Nephron progenitor cell (in vitro differentiated cells): ENCODE results near the gene RHOBTB1.
"Not testable (repeated sequence)": the region's sequence is repeated elsewhere in the genome, so short reads cannot be mapped to it uniquely, and the experiment has no call there.

Experiments
- DNase-seq: peaks from one replicate; pipeline ENCODE4 v3.0.0; 2021
- H3K27ac Mint-ChIP-seq: 2 replicates; pipeline ENCODE4 v1.8.0; 2021; ENCODE audit warnings: mild to moderate bottlenecking, moderate library complexity, mixed read lengths
- H3K27me3 Mint-ChIP-seq: 2 replicates; pipeline ENCODE4 v1.8.0; 2021; ENCODE audit warnings: mild to moderate bottlenecking, low read depth, mixed read lengths; ENCODE audit not compliant: poor library complexity
- H3K36me3 Mint-ChIP-seq: 2 replicates; pipeline ENCODE4 v1.8.0; 2021; ENCODE audit warnings: low read depth, mixed read lengths
- H3K4me1 Mint-ChIP-seq: 2 replicates; pipeline ENCODE4 v1.8.0; 2021; ENCODE audit warnings: mixed read lengths
- H3K4me3 Mint-ChIP-seq: 2 replicates; pipeline ENCODE4 v1.8.0; 2021; ENCODE audit warnings: mild to moderate bottlenecking, moderate library complexity, mixed read lengths
- H3K9me3 Mint-ChIP-seq: 2 replicates; pipeline ENCODE4 v1.8.0; 2021; ENCODE audit warnings: mild to moderate bottlenecking, moderate library complexity, mixed read lengths
- TF ChIP-seq, protein P1 (sequence below): fragments of 200-600 bp; sonication (generic); IDR thresholded peaks from 2 replicates; pipeline ENCODE4 v1.5.0; 2021; ENCODE audit warnings: antibody characterized with exemption

RHOBTB1 gene

GRCh38 chr10:60849217-60849616, 94.8 kb downstream of the RHOBTB1 start:
- Mint-ChIP-seq H3K36me3 (no peaks in the 10 kb centered on the region), H3K4me3 (no peak overlapping the region), H3K4me1 (peaks cover 12% of the 10 kb centered on the region), H3K27me3 (no peaks in the 10 kb centered on the region), H3K27ac (no peak overlapping the region), H3K9me3 (peaks cover 4% of the 10 kb centered on the region)
- DNase-seq = no peak
- TF ChIP-seq, protein P1, sequence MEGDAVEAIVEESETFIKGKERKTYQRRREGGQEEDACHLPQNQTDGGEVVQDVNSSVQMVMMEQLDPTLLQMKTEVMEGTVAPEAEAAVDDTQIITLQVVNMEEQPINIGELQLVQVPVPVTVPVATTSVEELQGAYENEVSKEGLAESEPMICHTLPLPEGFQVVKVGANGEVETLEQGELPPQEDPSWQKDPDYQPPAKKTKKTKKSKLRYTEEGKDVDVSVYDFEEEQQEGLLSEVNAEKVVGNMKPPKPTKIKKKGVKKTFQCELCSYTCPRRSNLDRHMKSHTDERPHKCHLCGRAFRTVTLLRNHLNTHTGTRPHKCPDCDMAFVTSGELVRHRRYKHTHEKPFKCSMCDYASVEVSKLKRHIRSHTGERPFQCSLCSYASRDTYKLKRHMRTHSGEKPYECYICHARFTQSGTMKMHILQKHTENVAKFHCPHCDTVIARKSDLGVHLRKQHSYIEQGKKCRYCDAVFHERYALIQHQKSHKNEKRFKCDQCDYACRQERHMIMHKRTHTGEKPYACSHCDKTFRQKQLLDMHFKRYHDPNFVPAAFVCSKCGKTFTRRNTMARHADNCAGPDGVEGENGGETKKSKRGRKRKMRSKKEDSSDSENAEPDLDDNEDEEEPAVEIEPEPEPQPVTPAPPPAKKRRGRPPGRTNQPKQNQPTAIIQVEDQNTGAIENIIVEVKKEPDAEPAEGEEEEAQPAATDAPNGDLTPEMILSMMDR = no peak

DNA sequence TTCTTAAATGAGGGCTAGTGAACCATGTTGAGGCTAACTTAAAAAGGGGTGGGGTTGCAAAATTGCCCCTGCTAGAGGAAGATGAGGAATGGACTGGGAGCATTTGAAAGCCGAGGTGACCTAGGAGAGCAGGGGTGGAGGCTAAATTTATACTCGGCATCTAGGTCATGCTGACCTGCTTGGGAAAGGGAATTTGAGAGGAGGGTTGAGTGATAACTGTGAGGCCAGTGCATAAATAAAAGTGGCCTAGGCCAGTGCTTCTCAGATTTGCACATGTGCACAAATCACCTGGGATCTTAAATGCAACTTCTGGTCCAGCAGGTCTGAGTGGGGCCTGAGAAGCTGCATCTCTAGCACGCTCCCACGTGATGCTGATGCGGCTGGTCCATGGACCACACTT, 95.3 kb downstream of the RHOBTB1 start:
- Mint-ChIP-seq H3K27ac (peak overlapping the region; percentile 30), H3K4me3 (no peak overlapping the region), H3K27me3 (no peaks in the 10 kb centered on the region), H3K36me3 (no peaks in the 10 kb centered on the region), H3K9me3 (peaks cover 4% of the 10 kb centered on the region), H3K4me1 (peaks cover 12% of the 10 kb centered on the region)
- no peak for DNase-seq
- TF ChIP-seq, protein P1 = no peak

DNA sequence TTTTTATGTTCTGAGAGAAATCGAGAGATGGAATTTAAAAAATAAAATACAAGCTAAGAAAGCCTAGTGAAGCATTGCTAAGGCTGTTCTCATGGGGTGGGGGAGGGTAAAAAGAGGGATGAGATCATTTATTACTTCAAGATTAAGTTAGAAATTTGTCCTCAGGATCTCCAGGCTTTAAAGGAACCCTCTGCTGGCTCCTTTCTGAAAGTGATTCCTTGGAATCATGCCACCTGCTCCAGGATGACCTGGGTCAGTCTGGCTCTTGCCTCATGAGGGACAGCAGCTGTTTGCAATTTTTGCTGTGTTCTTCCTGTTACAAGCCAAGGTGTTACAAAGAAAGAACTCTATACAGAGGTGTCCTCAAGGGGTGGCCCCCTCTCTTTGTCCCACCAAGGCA, 95.9 kb downstream of the RHOBTB1 start:
- TF ChIP-seq, protein P1 = no peak
- no peak for DNase-seq
- Mint-ChIP-seq H3K27me3 (no peaks in the 10 kb centered on the region), H3K36me3 (no peaks in the 10 kb centered on the region), H3K4me3 (no peak overlapping the region), H3K9me3 (peaks cover 4% of the 10 kb centered on the region), H3K27ac (no peak overlapping the region), H3K4me1 (peaks cover 12% of the 10 kb centered on the region)

GRCh38 chr10:60846173-60846572, 97.8 kb downstream of the RHOBTB1 start:
- no peak overlapping the region for H3K4me3 Mint-ChIP-seq
- peaks cover 12% of the 10 kb centered on the region for H3K4me1 Mint-ChIP-seq
- DNase-seq = no peak
- no peaks in the 10 kb centered on the region for H3K27me3 Mint-ChIP-seq
- no peaks in the 10 kb centered on the region for H3K36me3 Mint-ChIP-seq
- H3K27ac Mint-ChIP-seq = no peak overlapping the region
- TF ChIP-seq, protein P1 = no peak
- H3K9me3 Mint-ChIP-seq = peaks cover 4% of the 10 kb centered on the region

DNA sequence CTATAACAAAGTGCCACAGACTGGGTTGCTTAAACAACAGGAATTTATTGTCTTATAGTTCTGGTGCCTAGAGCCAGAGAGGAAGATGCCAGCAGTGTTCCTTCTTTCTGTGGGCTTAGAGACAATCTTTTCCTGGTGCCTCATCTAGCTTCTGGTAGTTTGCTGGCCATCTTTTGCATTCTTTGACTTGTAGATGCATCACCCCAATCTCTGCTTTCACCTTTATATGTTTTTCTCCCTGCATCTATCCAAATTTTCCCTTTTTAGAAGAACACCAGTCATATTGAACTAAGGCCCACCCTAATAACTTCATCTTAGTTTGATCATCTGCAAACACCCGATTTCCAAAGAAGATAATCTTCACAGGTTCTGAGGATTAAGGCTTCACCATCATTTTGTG, 98.9 kb downstream of the RHOBTB1 start:
- Mint-ChIP-seq H3K9me3 (no peaks in the 10 kb centered on the region), H3K4me3 (no peak overlapping the region)
- TF ChIP-seq, protein P1 = no peak

GRCh38 chr10:60842694-60843093, 101.3 kb downstream of the RHOBTB1 start:
- H3K4me3 Mint-ChIP-seq = no peak overlapping the region
- no peaks in the 10 kb centered on the region for H3K9me3 Mint-ChIP-seq
- no peak overlapping the region for H3K27ac Mint-ChIP-seq
- H3K4me1 Mint-ChIP-seq = no peaks in the 10 kb centered on the region
- H3K36me3 Mint-ChIP-seq = no peaks in the 10 kb centered on the region
- no peaks in the 10 kb centered on the region for H3K27me3 Mint-ChIP-seq
- TF ChIP-seq, protein P1 = no peak
- no peak for DNase-seq

More for the DNA sequence above, 98.9 kb downstream of the RHOBTB1 start:
- Mint-ChIP-seq H3K27ac (no peak overlapping the region), H3K27me3 (no peaks in the 10 kb centered on the region), H3K36me3 (no peaks in the 10 kb centered on the region), H3K4me1 (peaks cover 12% of the 10 kb centered on the region)
- DNase-seq = no peak

DNA sequence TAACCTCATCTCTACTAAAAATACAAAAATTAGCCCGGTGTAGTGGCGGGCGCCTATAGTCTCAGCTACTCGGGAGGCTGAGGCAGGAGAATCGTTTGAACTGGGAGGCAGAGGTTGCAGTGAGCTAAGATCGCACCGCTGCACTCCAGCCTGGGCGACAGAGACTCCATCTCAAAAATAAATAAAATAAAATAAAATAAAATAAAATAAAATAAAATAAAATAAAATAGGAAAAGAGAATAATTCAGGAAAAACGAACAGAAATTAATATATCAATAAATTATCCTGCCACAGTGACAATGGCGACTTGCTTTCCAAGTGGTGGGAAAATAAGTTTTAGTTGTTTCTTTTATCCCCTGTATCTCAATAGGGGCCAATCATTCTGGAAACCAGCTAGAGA, 102.8 kb downstream of the RHOBTB1 start:
- not testable (repeated sequence) for H3K4me1 Mint-ChIP-seq, H3K4me3 Mint-ChIP-seq

More for the DNA sequence above, 102.8 kb downstream of the RHOBTB1 start:
- not testable (repeated sequence) for H3K27me3 Mint-ChIP-seq, H3K27ac Mint-ChIP-seq, H3K36me3 Mint-ChIP-seq, DNase-seq, H3K9me3 Mint-ChIP-seq
